Pancreas (tissue), 10 donors: ENCODE results near the gene GATAD2B. TPM values are rescaled to one million over a fixed set of nuclear protein-coding genes. Genes with fewer than 3 reads are reported as not detected.

ENCODE experiments used
- ATAC-seq, 4 donors: fragments of 200-7000 bp; cut with Tn5 transposase; one replicate each; pipeline versions ENCODE4 v1.8.0 to v1.9.1; 2020; ENCODE audit warnings: mild to moderate bottlenecking in 4 of 4, moderate library complexity in 4 of 4
- DNase-seq, 6 donors: peaks; one replicate each; pipeline ENCODE4 v3.0.0-alpha.2; 2020
- FAIRE-seq: peaks from 2 replicates; lab custom pipeline; 2012; peaks lifted over from hg19 to GRCh38; lab: Jason Lieb, UNC
- H3K27ac ChIP-seq, 4 donors: fragments of 200-600 bp; sonication (generic); 1 replicate in 3 of 4; 2 replicates in 1 of 4; pipeline versions ENCODE4 v1.5.0 to v1.8.0; 2020
- H3K27me3 ChIP-seq, 4 donors: fragments of 200-600 bp; one replicate each; pipeline ENCODE4 v1.8.0; 2021
- H3K36me3 ChIP-seq, 3 donors: fragments of 200-600 bp; sonication (generic) in 1 of 3; one replicate each; pipeline versions ENCODE4 v1.5.0 to v1.8.0; 2020 to 2021
- H3K4me1 ChIP-seq, 3 donors: fragments of 200-600 bp; one replicate each; pipeline ENCODE4 v1.8.0; 2021
- H3K4me3 ChIP-seq, 4 donors: fragments of 200-600 bp; sonication (generic) in 2 of 4; one replicate each; pipeline versions ENCODE4 v1.5.0 to v1.8.0; 2020 to 2021
- H3K9me3 ChIP-seq, 4 donors: fragments of 200-600 bp; one replicate each; pipeline ENCODE4 v1.8.0; 2021
- CTCF ChIP-seq, 4 donors: fragments of 200-600 bp; sonication (generic) in 3 of 4; IDR thresholded peaks; one replicate each; pipeline versions ENCODE4 v1.5.0 to v1.8.0; 2021; ENCODE audit warnings: antibody characterized with exemption in 4 of 4
- WGBS, 2 donors: extraction: QIAGEN DNeasy Blood & Tissue Kit; methylation state at CpG; one replicate each; pipeline ENCODE4 v1.1.7; 2013; 5-methylcytosine and 5-hydroxymethylcytosine counted together
- intact Hi-C, 3 donors: fragments of 100-400 bp; cut with DNase I; formaldehyde crosslinking; loops; one replicate each; pipeline versions ENCODE4 v1.11.1 to v1.14.2; 2022
- polyA plus RNA-seq, 2 donors: library from polyadenylated mRNA; stranded (reverse); fragments of 200-250 nt; gene quantifications; one replicate each; pipeline ENCODE4 v1.2.3, GENCODE V29; 2013
- total RNA-seq, 6 donors: library from RNA; stranded (reverse); fragmentation: NEBNext Ultra II Directional in 4 of 6; extraction: Animal tissue kit (Norgen Biotek cat#: 25700) in 4 of 6; gene quantifications; one replicate each; pipeline versions ENCODE4 v1.2.1 to v1.2.4, GENCODE V29; 2021 to 2023
- donor health status: healthy with polysubstance abuse.
- donor health status: DM: no; HTN: no; CAD: no; lungs with moderate emphysema.
- donor health status: DM: no; HTN: no; CAD: no.
- donor health status: control.
- donor health status: control.
- donor health status: Bipolar disorder and iron deficiency.
- donor health status: DM: yes; HTN: yes; CAD: no.
- donor health status: DM: no; HTN: no; CAD: no.
- donor health status: DM: no; HTN: no; CAD: no.
- donor health status: DM: yes; HTN: yes; CAD: no.

Gene GATAD2B
- total and polyA plus RNA-seq, 8 donors, result 4.8 to 27.1 (median 16.2) TPM

GRCh38 chr1:153962088-153963029 is 39.6 kb upstream of the GATAD2B start:
- peaks cover 8 to 32% (median 10%) of the 10 kb centered on the region in 3 donors for H3K4me1 ChIP-seq
- intact Hi-C loops, result no loop called here

GRCh38 chr1:153961421-153961820 is 38.6 kb upstream of the GATAD2B start:
- Histone ChIP-seq H3K27me3 (no peaks in the 10 kb centered on the region), H3K36me3 (peaks cover 0 to 7% (median 0%) of the 10 kb centered on the region in 3 donors), H3K4me3 (peak overlapping the region in 1 of 4 donors; percentile 76), H3K27ac (peak overlapping the region in 2 of 4 donors; percentile 95 to 97), H3K9me3 (no peaks in the 10 kb centered on the region), H3K4me1 (peaks cover 10 to 39% (median 11%) of the 10 kb centered on the region in 3 donors)
- DNase-seq (no peak), ATAC-seq (no peak), FAIRE-seq (no peak)
- WGBS, 2 donors, result 82 to 84% methylated on average over 4 of the region's 4 CpGs
- intact Hi-C loops, result no loop called here
- no peak for TF ChIP-seq CTCF (IDR thresholded peaks at IDR 0.05)

More at GRCh38 chr1:153962088-153963029, 39.6 kb upstream of the GATAD2B start:
- Histone ChIP-seq H3K4me3 (peak overlapping the region; percentile 76 to 88 (median 82)), H3K27ac (peak overlapping the region; percentile 83 to 97 (median 90)), H3K36me3 (peaks cover 0 to 7% (median 0%) of the 10 kb centered on the region in 3 donors), H3K9me3 (no peaks in the 10 kb centered on the region), H3K27me3 (no peaks in the 10 kb centered on the region)
- no peak for TF ChIP-seq CTCF (IDR thresholded peaks at IDR 0.05)
- DNase-seq (peak in 2 of 6 donors; percentile 34 to 67), FAIRE-seq (no peak), ATAC-seq (peak in 2 of 4 donors; percentile 10 to 14)
- WGBS, 2 donors, result 35 to 39% methylated on average over 16 of the region's 16 CpGs

DNA sequence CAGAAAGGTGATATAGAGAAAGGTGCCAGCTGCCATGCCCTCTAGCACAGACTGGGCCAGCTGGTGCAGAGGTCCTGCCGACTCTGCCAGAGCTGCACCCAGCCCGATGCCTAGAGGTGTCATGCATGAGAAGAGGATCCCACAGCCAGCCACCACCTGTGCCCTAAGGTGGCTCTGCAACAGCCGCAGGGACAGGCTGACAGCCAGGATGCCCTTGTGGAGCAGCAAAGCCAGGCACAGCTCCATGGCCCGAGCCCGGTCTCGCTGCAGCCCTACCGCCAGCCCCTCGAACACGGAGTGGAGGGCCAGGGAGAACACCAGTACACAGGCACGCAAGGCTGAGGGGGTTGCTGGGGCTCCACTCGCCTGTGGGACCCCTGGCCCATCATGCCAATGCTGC is 37.4 kb upstream of the GATAD2B start:
- Histone ChIP-seq H3K4me1 (peaks cover 10 to 35% (median 11%) of the 10 kb centered on the region in 3 donors), H3K4me3 (no peak overlapping the region), H3K36me3 (peaks cover 0 to 7% (median 0%) of the 10 kb centered on the region in 3 donors), H3K27me3 (no peaks in the 10 kb centered on the region), H3K9me3 (no peaks in the 10 kb centered on the region), H3K27ac (no peak overlapping the region)
- intact Hi-C loops, result no loop called here
- no peak for TF ChIP-seq CTCF (IDR thresholded peaks at IDR 0.05)
- FAIRE-seq (no peak), DNase-seq (peak in 1 of 6 donors; percentile 81), ATAC-seq (no peak)
- 80 to 82% methylated on average over 11 of the region's 11 CpGs for WGBS, 2 donors

- FAIRE-seq (no peak), ATAC-seq (no peak), DNase-seq (peak in 1 of 6 donors; percentile 19)
- Histone ChIP-seq H3K9me3 (no peaks in the 10 kb centered on the region), H3K27ac (peak overlapping the region in 1 of 4 donors; percentile 50), H3K36me3 (peaks cover 0 to 7% (median 0%) of the 10 kb centered on the region in 3 donors), H3K4me1 (peaks cover 8 to 30% (median 10%) of the 10 kb centered on the region in 3 donors), H3K4me3 (no peak overlapping the region), H3K27me3 (no peaks in the 10 kb centered on the region)
- WGBS, 2 donors, result 44 to 73% methylated on average over 3 of the region's 3 CpGs
- intact Hi-C loops, result no loop called here
- TF ChIP-seq CTCF (IDR thresholded peaks at IDR 0.05), result no peak
These were observed 36.7 kb upstream of the GATAD2B start for GRCh38 chr1:153959454-153959853.
